OCI-LY3 (cell line): ENCODE results near the gene PSME4.

Experiments
- H2AFZ ChIP-seq: fragments of 200-600, 300-600 bp; shearing (Covaris generic); 2 replicates; pipeline ENCODE4 v1.6.0; 2014; ENCODE audit warnings: antibody characterized with exemption, low read depth, low read length
- H3K27ac ChIP-seq: fragments of 200-600, 300-600 bp; sonication (generic); 2 replicates; pipeline ENCODE4 v1.5.1; 2014; ENCODE audit warnings: mild to moderate bottlenecking, low read length, moderate library complexity, mixed read lengths
- H3K27me3 ChIP-seq: fragments of 200-600, 300-600 bp; sonication (generic); 2 replicates; pipeline ENCODE4 v1.6.1; 2014; ENCODE audit warnings: low read depth, low read length, mixed read lengths
- H3K36me3 ChIP-seq: fragments of 200-600, 300-600 bp; sonication (generic); replicated peaks from 2 replicates; pipeline ENCODE3; 2014; ENCODE audit warnings: low read depth, low read length, mixed read lengths
- H3K4me1 ChIP-seq: fragments of 300-600, 200-600 bp; sonication (generic); 2 replicates; pipeline ENCODE4 v1.6.1; 2014; ENCODE audit warnings: low read length, mixed read lengths
- H3K4me2 ChIP-seq: fragments of 200-600, 300-600 bp; sonication (generic); 2 replicates; pipeline ENCODE4 v1.6.1; 2014; ENCODE audit warnings: low read length, mixed read lengths
- H3K4me3 ChIP-seq: fragments of 300-600, 200-600 bp; sonication (generic); 2 replicates; pipeline ENCODE4 v1.5.1; 2014; ENCODE audit warnings: antibody characterized with exemption, mild to moderate bottlenecking, low read length, moderate library complexity
- H3K79me2 ChIP-seq: fragments of 300-600, 200-600 bp; shearing (Covaris generic); 2 replicates; pipeline ENCODE4 v1.6.1; 2014; ENCODE audit warnings: mild to moderate bottlenecking, low read length, mixed read lengths
- H3K9ac ChIP-seq: fragments of 300-600, 200-600 bp; shearing (Covaris generic); 2 replicates; pipeline ENCODE4 v1.6.0; 2014; ENCODE audit warnings: mild to moderate bottlenecking, low read length, moderate library complexity
- H3K9me3 ChIP-seq: fragments of 200-600, 300-600 bp; shearing (Covaris generic); 2 replicates; pipeline ENCODE4 v1.6.1; 2014; ENCODE audit warnings: low read length, mixed read lengths; ENCODE audit not compliant: insufficient read depth
- H4K20me1 ChIP-seq: fragments of 200-600, 300-600 bp; sonication (generic); 2 replicates; pipeline ENCODE4 v1.6.1; 2016; ENCODE audit warnings: low read length, mixed read lengths; ENCODE audit not compliant: insufficient read depth
- EZH2phosphoT487 ChIP-seq: fragments of 200-600 bp; shearing (Covaris generic); IDR thresholded peaks from 2 replicates; pipeline ENCODE4 v1.6.1; 2018; ENCODE audit warnings: antibody characterized with exemption, mixed run types, low read depth
- TF ChIP-seq, protein P1 (sequence below): fragments of 200-600, 300-600 bp; sonication (generic); IDR thresholded peaks from 2 replicates; pipeline ENCODE4 v1.5.1; 2014; ENCODE audit warnings: antibody characterized with exemption, low read length, low read depth

The PSME4 gene

DNA sequence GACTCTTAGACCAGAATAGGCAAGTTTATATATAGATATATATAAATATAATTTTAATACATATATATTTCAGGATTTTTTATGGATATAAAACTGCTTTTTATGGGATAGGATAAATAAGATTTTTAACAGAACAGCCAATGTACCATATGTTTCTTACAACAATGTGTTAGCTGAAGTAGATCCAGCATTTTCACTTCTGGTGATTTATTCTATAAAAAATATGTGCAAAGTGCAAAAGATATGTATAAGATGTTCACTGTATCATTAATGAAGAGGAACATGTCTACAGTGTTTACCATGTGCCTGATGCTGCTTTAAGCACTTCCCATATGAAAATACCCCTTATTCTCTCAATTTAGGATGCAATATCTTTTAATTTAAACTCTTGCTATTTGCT lies 88.8 kb downstream of the PSME4 start:
- Histone ChIP-seq H3K27me3 (no peaks in the 10 kb centered on the region), H3K79me2 (no peaks in the 10 kb centered on the region), H3K9me3 (no peaks in the 10 kb centered on the region), H3K4me2 (no peak overlapping the region), H3K4me1 (peaks cover 7% of the 10 kb centered on the region), H3K9ac (no peak overlapping the region), H3K27ac (no peak overlapping the region), H2AFZ (no peak overlapping the region), H3K4me3 (no peak overlapping the region), H3K36me3 (peaks cover 39% of the 10 kb centered on the region), H4K20me1 (no peaks in the 10 kb centered on the region)
- TF ChIP-seq, protein P1, sequence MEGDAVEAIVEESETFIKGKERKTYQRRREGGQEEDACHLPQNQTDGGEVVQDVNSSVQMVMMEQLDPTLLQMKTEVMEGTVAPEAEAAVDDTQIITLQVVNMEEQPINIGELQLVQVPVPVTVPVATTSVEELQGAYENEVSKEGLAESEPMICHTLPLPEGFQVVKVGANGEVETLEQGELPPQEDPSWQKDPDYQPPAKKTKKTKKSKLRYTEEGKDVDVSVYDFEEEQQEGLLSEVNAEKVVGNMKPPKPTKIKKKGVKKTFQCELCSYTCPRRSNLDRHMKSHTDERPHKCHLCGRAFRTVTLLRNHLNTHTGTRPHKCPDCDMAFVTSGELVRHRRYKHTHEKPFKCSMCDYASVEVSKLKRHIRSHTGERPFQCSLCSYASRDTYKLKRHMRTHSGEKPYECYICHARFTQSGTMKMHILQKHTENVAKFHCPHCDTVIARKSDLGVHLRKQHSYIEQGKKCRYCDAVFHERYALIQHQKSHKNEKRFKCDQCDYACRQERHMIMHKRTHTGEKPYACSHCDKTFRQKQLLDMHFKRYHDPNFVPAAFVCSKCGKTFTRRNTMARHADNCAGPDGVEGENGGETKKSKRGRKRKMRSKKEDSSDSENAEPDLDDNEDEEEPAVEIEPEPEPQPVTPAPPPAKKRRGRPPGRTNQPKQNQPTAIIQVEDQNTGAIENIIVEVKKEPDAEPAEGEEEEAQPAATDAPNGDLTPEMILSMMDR = no peak
- TF ChIP-seq EZH2phosphoT487 = no peak

DNA sequence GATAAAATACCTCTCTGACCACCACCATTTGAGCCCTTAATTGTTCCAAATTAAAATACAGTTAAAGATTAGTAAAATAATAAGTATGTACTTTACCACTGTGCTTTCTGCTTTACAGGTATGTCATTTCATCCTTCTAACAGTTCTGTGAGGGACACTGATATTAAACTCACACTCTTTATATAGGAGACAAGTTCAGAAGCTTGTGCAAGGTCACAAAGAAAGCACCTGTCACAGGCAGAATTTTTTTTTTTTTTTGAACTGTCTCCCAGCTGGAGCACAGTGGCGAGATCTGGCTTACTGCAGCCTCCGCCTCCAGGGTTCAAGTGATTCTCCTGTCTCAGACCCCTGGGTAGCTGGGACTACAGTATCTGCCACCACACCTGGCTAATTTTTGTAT lies 89.4 kb downstream of the PSME4 start:
- no peak overlapping the region for H3K4me3 ChIP-seq
- no peak overlapping the region for H3K27ac ChIP-seq
- H3K4me2 ChIP-seq = no peak overlapping the region
- H2AFZ ChIP-seq = no peak overlapping the region
- peaks cover 33% of the 10 kb centered on the region for H3K36me3 ChIP-seq
- peaks cover 1% of the 10 kb centered on the region for H3K4me1 ChIP-seq
- no peak overlapping the region for H3K9ac ChIP-seq
- H3K9me3 ChIP-seq = no peaks in the 10 kb centered on the region
- H3K79me2 ChIP-seq = no peaks in the 10 kb centered on the region
- H3K27me3 ChIP-seq = no peaks in the 10 kb centered on the region
- H4K20me1 ChIP-seq = no peaks in the 10 kb centered on the region
- no peak for TF ChIP-seq EZH2phosphoT487
- TF ChIP-seq, protein P1 = no peak

DNA sequence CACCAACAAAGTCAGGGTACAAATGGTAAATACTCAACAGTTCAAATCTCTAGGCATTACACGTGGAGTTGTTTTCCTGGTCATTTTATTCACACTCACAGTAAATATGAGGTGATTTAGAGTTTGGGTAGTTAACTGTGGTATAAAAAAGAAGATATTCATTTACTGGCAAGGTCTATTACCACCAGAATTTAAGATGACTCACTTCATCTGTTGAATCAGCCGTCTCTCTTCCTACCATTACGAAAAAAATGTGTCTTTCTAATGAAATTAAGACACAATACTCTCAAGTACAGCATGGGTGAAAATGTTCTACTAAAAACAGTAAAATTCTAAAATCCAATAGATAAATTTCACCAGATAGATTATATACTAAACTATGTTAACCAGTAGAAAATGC lies 90.0 kb downstream of the PSME4 start:
- no peak for TF ChIP-seq EZH2phosphoT487
- TF ChIP-seq, protein P1 = no peak
- no peak overlapping the region for H3K27ac ChIP-seq
- no peak overlapping the region for H2AFZ ChIP-seq
- no peak overlapping the region for H3K9ac ChIP-seq
- H3K4me2 ChIP-seq = no peak overlapping the region
- H3K36me3 ChIP-seq = peaks cover 29% of the 10 kb centered on the region
- H3K4me3 ChIP-seq = no peak overlapping the region
- no peaks in the 10 kb centered on the region for H3K79me2 ChIP-seq
- no peaks in the 10 kb centered on the region for H3K9me3 ChIP-seq
- H4K20me1 ChIP-seq = no peaks in the 10 kb centered on the region
- H3K27me3 ChIP-seq = no peaks in the 10 kb centered on the region
- no peaks in the 10 kb centered on the region for H3K4me1 ChIP-seq

DNA sequence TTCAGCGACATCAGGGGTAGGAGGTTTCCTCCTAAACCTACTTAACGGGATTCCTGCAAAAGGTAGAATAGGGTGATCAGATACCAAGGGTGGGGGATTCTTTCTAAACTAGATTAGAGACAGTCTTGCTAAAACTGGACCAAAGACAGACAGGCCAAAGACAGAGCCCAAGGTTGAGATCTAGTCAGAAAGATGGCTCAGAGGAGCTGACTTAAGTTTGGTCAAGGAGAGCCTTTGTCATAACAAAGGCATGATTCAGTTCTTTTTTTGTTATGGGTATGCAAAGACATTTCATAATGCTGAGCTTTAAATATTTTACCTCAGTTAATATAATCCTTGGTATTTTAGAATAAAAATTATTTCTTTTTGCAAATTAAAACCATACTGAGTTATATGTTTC lies 93.2 kb downstream of the PSME4 start:
- peaks cover 29% of the 10 kb centered on the region for H3K36me3 ChIP-seq

More for the DNA sequence above, 93.2 kb downstream of the PSME4 start:
- Histone ChIP-seq H3K4me3 (no peak overlapping the region), H3K4me1 (no peaks in the 10 kb centered on the region), H3K9me3 (no peaks in the 10 kb centered on the region), H3K9ac (no peak overlapping the region), H2AFZ (no peak overlapping the region), H4K20me1 (no peaks in the 10 kb centered on the region), H3K79me2 (no peaks in the 10 kb centered on the region), H3K27ac (no peak overlapping the region), H3K4me2 (no peak overlapping the region), H3K27me3 (no peaks in the 10 kb centered on the region)
- TF ChIP-seq, protein P1 = no peak
- TF ChIP-seq EZH2phosphoT487 = no peak
